ENCODE data around the gene LATS2. TPM values are rescaled to one million over a fixed set of nuclear protein-coding genes. Genes with fewer than 3 reads are reported as not detected.

LATS2 gene
- total RNA-seq, 2 experiments from 2014 or later = 1.3 to 3.0 TPM

DNA sequence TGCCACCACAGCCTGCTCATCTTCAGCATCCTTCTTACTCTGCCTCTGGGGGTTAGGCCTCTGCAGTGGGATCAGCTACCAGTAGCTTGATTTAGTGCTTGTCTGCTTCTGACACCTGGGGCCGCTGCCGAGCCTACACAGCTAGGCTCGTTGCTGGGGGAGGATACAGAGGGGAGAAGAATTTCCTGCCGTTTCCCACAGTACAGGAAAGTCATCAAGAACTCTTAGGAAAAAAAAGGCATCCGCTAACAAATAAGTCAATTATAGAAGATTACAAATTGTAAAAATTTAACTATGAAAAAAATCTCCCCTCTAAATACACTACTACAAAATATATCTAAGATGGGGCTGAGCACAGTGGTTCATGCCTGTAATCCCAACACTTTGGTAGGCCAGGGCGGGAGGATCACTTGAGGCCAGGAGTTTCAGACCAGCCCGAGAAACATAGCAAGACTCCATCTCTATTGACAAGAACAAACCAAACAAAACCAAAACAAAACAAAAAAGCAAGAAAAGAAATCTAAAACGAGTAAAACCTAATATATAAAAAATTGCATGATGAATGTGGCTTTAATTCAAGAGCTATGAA is 26.7 kb downstream of the LATS2 start:
- ATAC-seq = no peak
- CTCF ChIA-PET = no interaction called here

DNA sequence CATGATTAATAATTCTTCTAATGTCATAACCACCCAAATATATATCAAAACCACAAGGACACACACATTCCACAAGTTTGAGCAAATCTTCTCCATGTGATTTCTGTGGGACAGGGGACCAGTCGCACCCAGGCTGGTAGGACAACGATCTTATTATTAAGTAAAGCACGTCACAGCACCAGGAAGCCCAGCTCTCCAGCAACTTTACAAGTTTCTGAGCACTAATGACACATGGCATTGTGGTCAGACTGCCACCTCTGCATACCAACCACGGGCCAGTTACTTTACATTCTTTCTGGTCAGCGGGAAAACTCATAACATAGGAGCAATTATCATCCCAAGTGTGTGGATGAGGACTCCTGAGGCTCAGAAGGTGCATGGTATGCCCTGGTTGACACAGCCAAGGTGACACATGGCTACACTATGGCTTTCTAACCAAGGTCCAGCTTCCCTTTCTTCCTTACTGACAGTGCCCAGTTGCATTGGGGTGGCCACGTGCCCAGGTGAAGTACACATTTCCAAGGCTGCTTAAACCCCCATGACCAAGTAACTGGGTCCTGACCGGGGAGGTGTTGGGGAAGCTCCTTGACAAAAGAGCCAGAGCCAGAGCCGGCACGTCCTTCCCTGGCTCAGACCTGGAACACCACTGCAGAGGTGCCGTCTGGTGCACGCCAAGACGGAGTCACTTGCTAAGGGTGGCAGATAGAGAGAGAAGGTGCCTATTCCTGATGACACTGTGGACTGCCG is 27.4 kb downstream of the LATS2 start:
- no peaks in the 10 kb centered on the region for H3K36me3 Mint-ChIP-seq (ENCODE audit: low read depth)
- TF ChIP-seq, protein P1, sequence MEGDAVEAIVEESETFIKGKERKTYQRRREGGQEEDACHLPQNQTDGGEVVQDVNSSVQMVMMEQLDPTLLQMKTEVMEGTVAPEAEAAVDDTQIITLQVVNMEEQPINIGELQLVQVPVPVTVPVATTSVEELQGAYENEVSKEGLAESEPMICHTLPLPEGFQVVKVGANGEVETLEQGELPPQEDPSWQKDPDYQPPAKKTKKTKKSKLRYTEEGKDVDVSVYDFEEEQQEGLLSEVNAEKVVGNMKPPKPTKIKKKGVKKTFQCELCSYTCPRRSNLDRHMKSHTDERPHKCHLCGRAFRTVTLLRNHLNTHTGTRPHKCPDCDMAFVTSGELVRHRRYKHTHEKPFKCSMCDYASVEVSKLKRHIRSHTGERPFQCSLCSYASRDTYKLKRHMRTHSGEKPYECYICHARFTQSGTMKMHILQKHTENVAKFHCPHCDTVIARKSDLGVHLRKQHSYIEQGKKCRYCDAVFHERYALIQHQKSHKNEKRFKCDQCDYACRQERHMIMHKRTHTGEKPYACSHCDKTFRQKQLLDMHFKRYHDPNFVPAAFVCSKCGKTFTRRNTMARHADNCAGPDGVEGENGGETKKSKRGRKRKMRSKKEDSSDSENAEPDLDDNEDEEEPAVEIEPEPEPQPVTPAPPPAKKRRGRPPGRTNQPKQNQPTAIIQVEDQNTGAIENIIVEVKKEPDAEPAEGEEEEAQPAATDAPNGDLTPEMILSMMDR (IDR thresholded peaks at IDR 0.05) = no peak
- intact Hi-C loops (cut with micrococcal nuclease) = no loop called here
- no peak for ATAC-seq
- no peak overlapping the region for H3K27ac Mint-ChIP-seq
- H3K4me1 Mint-ChIP-seq (ENCODE audit: low read depth) = peaks cover 3% of the 10 kb centered on the region
- H3K4me3 Mint-ChIP-seq = no peak overlapping the region
- H3K9me3 Mint-ChIP-seq = no peaks in the 10 kb centered on the region
- POLR2A ChIA-PET = no interaction called here
- CTCF ChIA-PET = no interaction called here
- no peak for DNase-seq
- H3K27me3 Mint-ChIP-seq = no peaks in the 10 kb centered on the region

More for the DNA sequence above, 26.7 kb downstream of the LATS2 start:
- no peak for DNase-seq
- intact Hi-C loops (cut with micrococcal nuclease) = no loop called here
- no peaks in the 10 kb centered on the region for H3K27me3 Mint-ChIP-seq
- H3K9me3 Mint-ChIP-seq = no peaks in the 10 kb centered on the region
- H3K4me1 Mint-ChIP-seq (ENCODE audit: low read depth) = peaks cover 7% of the 10 kb centered on the region
- H3K36me3 Mint-ChIP-seq (ENCODE audit: low read depth) = no peaks in the 10 kb centered on the region
- H3K27ac Mint-ChIP-seq = no peak overlapping the region
- TF ChIP-seq, protein P1 (IDR thresholded peaks at IDR 0.05) = no peak
- POLR2A ChIA-PET = no interaction called here
- H3K4me3 Mint-ChIP-seq = no peak overlapping the region

DNA sequence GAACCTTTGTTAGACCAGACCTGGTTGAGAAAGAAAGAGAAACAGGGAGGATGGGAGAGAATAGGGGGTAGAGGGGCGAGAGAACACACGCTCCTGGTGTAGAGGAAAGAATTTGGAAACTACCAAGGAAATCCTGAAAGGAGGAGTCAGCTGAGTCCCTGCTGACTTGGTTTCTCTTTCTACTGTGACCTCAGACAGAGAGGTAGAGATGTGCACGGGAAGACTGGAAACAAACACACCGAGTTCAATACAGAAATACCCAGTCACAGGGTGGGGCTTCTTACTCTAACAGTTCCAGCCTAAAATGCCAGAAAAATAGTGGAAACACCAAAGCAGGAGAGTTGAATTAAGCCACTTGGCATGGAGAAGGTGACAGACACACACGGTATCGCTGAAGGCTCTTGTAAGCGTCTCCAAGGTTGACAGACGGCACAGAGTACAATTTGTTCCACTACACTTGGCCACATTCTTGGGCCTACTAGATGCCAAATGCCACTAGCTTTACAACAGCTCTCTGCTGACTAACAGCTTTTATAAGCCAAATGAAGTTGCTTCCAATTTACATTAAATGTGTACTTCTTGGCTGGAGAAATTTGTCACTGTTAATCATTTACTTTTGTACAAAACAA is 28.1 kb downstream of the LATS2 start:
- Mint-ChIP-seq H3K4me1 (ENCODE audit: low read depth) (no peaks in the 10 kb centered on the region), H3K27ac (no peak overlapping the region), H3K4me3 (no peak overlapping the region), H3K9me3 (no peaks in the 10 kb centered on the region), H3K27me3 (no peaks in the 10 kb centered on the region), H3K36me3 (ENCODE audit: low read depth) (no peaks in the 10 kb centered on the region)
- intact Hi-C loops (cut with micrococcal nuclease) = no loop called here
- CTCF ChIA-PET = no interaction called here
- ATAC-seq (no peak), DNase-seq (no peak)
- POLR2A ChIA-PET = no interaction called here
- TF ChIP-seq, protein P1 (IDR thresholded peaks at IDR 0.05) = no peak

DNA sequence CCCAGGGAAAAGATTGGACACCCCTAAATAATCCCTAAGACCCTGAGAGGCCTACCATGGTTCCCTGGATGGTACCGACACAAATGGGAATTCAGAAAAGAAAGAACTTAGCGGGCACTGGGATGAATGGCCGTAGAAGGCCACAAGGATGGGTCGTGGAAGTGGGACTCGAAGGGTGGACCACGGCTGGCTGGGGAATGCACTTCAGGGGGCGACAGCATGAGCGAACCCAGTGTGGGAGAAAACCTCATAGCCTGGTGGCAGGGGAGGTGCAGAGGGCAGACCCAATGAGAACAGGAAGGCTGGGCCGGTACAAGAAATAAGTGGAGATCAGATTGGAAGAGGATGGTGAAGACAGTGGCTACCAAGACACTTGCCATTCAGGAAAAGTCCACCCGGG is 28.7 kb downstream of the LATS2 start:
- Mint-ChIP-seq H3K36me3 (ENCODE audit: low read depth) (no peaks in the 10 kb centered on the region), H3K27ac (no peak overlapping the region), H3K9me3 (no peaks in the 10 kb centered on the region), H3K27me3 (no peaks in the 10 kb centered on the region), H3K4me1 (ENCODE audit: low read depth) (no peaks in the 10 kb centered on the region), H3K4me3 (no peak overlapping the region)
- TF ChIP-seq, protein P1 (IDR thresholded peaks at IDR 0.05) = no peak
- intact Hi-C loops (cut with micrococcal nuclease) = no loop called here
- DNase-seq (no peak), ATAC-seq (no peak)
- ChIA-PET CTCF (no interaction called here), POLR2A (no interaction called here)

DNA sequence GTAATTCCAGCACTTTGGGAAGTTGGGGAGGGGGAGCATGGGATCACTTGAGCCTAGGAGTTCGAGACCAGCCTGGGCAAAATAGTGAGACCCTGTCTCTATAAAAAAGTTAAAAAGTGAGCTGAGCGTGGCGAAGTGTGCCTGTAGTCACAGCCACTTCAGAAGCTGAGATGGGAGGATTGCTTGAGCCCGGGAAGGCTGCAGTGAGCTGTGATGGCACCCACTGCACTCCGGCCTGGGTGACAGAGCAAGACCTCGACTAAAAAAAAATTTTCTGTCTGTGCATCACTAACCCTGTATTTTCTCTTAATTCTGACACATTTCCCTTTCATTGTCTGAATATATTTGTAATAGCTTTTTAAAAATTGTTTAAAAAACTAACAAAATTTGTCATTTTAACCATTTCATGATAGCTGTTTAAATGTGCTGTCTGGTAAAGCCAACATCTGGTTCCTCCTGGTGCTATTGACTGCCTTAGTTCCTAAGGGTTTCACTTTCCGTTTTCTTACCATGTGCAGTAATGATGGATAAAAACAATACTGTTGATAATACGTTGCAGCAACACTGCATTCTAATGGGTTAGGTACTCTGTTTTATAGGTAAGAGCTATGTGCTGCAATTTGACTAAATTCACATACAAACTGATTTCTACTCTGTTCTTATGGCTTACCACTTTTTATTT is 29.7 kb downstream of the LATS2 start:
- no peaks in the 10 kb centered on the region for H3K36me3 Mint-ChIP-seq (ENCODE audit: low read depth)
- ChIA-PET POLR2A (no interaction called here), CTCF (no interaction called here)
- intact Hi-C loops (cut with micrococcal nuclease) = no loop called here
- no peak for ATAC-seq
- no peaks in the 10 kb centered on the region for H3K9me3 Mint-ChIP-seq
- H3K4me1 Mint-ChIP-seq (ENCODE audit: low read depth) = no peaks in the 10 kb centered on the region
- no peak for DNase-seq
- H3K27ac Mint-ChIP-seq = no peak overlapping the region
- H3K4me3 Mint-ChIP-seq = no peak overlapping the region
- no peaks in the 10 kb centered on the region for H3K27me3 Mint-ChIP-seq
- TF ChIP-seq, protein P1 (IDR thresholded peaks at IDR 0.05) = no peak

Measured in activated CD8-positive, alpha-beta T cell treated with anti-CD3 and anti-CD28 coated beads for 36 hours (primary cell).